ENCODE results near the gene CLEC20A.
A peak's percentile ranks its signal among the peaks of the same experiment; 100 is the strongest.

CLEC20A gene

GRCh38 chr1:178485541-178485981 is 11.2 kb downstream of the CLEC20A start:
- H3K4me3 ChIP-seq (ENCODE audit: control insufficient read depth, low read depth, low read length), result no peak overlapping the region
- TF ChIP-seq CTCF (conservative IDR thresholded peaks at IDR 0.05; ENCODE audit: control insufficient read depth, insufficient read depth, low read depth, low read length), result no peak
- DNase-seq (ENCODE audit: low read depth), result no peak

- peak; percentile 19 for DNase-seq (ENCODE audit: low read depth)
- H3K4me3 ChIP-seq (ENCODE audit: control insufficient read depth, low read depth, low read length), result no peak overlapping the region
- TF ChIP-seq CTCF (conservative IDR thresholded peaks at IDR 0.05; ENCODE audit: control insufficient read depth, insufficient read depth, low read depth, low read length), result no peak
These were observed 12.0 kb downstream of the CLEC20A start for GRCh38 chr1:178484698-178485225.

GRCh38 chr1:178483251-178483957 is 13.4 kb downstream of the CLEC20A start:
- DNase-seq (ENCODE audit: low read depth), result peak; percentile 28
- TF ChIP-seq CTCF (conservative IDR thresholded peaks at IDR 0.05; ENCODE audit: control insufficient read depth, insufficient read depth, low read depth, low read length), result no peak
- H3K4me3 ChIP-seq (ENCODE audit: control insufficient read depth, low read depth, low read length), result no peak overlapping the region

GRCh38 chr1:178477841-178478240 is 18.9 kb downstream of the CLEC20A start:
- no peak for DNase-seq (ENCODE audit: low read depth)
- H3K4me3 ChIP-seq (ENCODE audit: control insufficient read depth, low read depth, low read length), result no peak overlapping the region

GRCh38 chr1:178477373-178477772 is 19.4 kb downstream of the CLEC20A start:
- DNase-seq (ENCODE audit: low read depth), result no peak
- no peak for TF ChIP-seq CTCF (conservative IDR thresholded peaks at IDR 0.05; ENCODE audit: control insufficient read depth, insufficient read depth, low read depth, low read length)
- no peak overlapping the region for H3K4me3 ChIP-seq (ENCODE audit: control insufficient read depth, low read depth, low read length)

More at GRCh38 chr1:178477841-178478240, 18.9 kb downstream of the CLEC20A start:
- TF ChIP-seq CTCF (conservative IDR thresholded peaks at IDR 0.05; ENCODE audit: control insufficient read depth, insufficient read depth, low read depth, low read length), result no peak

GRCh38 chr1:178472531-178472930 is 24.2 kb downstream of the CLEC20A start:
- DNase-seq (ENCODE audit: low read depth), result no peak
- H3K4me3 ChIP-seq (ENCODE audit: control insufficient read depth, low read depth, low read length), result no peak overlapping the region
- no peak for TF ChIP-seq CTCF (conservative IDR thresholded peaks at IDR 0.05; ENCODE audit: control insufficient read depth, insufficient read depth, low read depth, low read length)
